Thyroid gland (tissue), 4 donors: ENCODE results near the gene CDC42EP5.
"Not testable (repeated sequence)": the region's sequence is repeated elsewhere in the genome, so short reads cannot be mapped to it uniquely, and the experiment has no call there.

ENCODE experiments used
- POLR2A ChIP-seq, 2 donors: fragments of 450-650 bp; IDR thresholded peaks; one replicate each; pipeline ENCODE4 v1.6.1; 2017; ENCODE audit warnings: antibody characterized with exemption in 2 of 2, mild to moderate bottlenecking in 2 of 2, moderate library complexity in 1 of 2
- TF ChIP-seq, protein P1 (sequence below), 6 experiments: fragments of 200-600 bp in 3 of 6; fragments of 450-650 bp in 3 of 6; sonication (generic) in 3 of 6; IDR thresholded peaks; one replicate each; pipeline ENCODE4 v1.5.1; 2016 to 2019; ENCODE audit warnings: antibody characterized with exemption in 6 of 6, mild to moderate bottlenecking in 2 of 6, inconsistent platforms in 1 of 6, moderate library complexity in 1 of 6

DNA sequence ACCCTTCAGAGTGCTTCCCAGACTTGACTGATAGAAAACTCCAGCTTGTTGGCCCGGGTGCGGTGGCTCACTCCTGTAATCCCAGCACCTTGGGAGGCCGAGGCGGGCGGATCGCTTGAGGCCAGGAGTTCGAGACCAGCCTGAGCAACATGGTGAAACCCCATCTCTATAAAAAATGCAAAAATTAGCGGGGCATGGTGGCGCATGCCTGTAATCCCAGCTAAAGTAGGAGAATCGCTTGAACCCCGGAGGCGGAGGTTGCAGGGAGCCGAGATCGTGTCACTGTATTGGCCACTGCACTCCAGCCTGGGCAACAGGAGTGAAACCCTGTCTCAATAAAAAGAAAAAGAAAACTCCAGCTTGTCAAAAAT lies 7.0 kb downstream of the CDC42EP5 start:
- TF ChIP-seq, protein P1, sequence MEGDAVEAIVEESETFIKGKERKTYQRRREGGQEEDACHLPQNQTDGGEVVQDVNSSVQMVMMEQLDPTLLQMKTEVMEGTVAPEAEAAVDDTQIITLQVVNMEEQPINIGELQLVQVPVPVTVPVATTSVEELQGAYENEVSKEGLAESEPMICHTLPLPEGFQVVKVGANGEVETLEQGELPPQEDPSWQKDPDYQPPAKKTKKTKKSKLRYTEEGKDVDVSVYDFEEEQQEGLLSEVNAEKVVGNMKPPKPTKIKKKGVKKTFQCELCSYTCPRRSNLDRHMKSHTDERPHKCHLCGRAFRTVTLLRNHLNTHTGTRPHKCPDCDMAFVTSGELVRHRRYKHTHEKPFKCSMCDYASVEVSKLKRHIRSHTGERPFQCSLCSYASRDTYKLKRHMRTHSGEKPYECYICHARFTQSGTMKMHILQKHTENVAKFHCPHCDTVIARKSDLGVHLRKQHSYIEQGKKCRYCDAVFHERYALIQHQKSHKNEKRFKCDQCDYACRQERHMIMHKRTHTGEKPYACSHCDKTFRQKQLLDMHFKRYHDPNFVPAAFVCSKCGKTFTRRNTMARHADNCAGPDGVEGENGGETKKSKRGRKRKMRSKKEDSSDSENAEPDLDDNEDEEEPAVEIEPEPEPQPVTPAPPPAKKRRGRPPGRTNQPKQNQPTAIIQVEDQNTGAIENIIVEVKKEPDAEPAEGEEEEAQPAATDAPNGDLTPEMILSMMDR (IDR thresholded peaks at IDR 0.05), result not testable (repeated sequence)
- TF ChIP-seq POLR2A (IDR thresholded peaks at IDR 0.05), result not testable (repeated sequence)
